Right hindlimb (tissue), 1 donor: Measurements from ENCODE around the gene GALK2.
"Not testable (repeated sequence)": the region's sequence is repeated elsewhere in the genome, so short reads cannot be mapped to it uniquely, and the experiment has no call there.

Experiments used
- DNase-seq: peaks from one replicate; pipeline ENCODE4 v3.0.0-alpha.2; 2018

Gene GALK2

GRCh38 chr15:49287481-49287880 is 117.4 kb downstream of the GALK2 start:
- no peak for DNase-seq

GRCh38 chr15:49288391-49288790 is 118.3 kb downstream of the GALK2 start:
- DNase-seq = no peak

GRCh38 chr15:49290191-49290590 is 120.1 kb downstream of the GALK2 start:
- DNase-seq = peak; percentile 68

GRCh38 chr15:49293941-49294340 is 123.9 kb downstream of the GALK2 start:
- DNase-seq = no peak

GRCh38 chr15:49296258-49296657 is 126.2 kb downstream of the GALK2 start:
- no peak for DNase-seq

- DNase-seq = no peak
These were observed 127.5 kb downstream of the GALK2 start for GRCh38 chr15:49297584-49297983.

- no peak for DNase-seq
These were observed 130.8 kb downstream of the GALK2 start for GRCh38 chr15:49300856-49301255.

GRCh38 chr15:49301562-49301961 is 131.5 kb downstream of the GALK2 start:
- DNase-seq = no peak

- DNase-seq = no peak
These were observed 133.0 kb downstream of the GALK2 start for GRCh38 chr15:49303003-49303402.

GRCh38 chr15:49306551-49306950 is 136.5 kb downstream of the GALK2 start:
- no peak for DNase-seq

- no peak for DNase-seq
These were observed 138.6 kb downstream of the GALK2 start for GRCh38 chr15:49308686-49309085.

- DNase-seq = no peak
These were observed 139.8 kb downstream of the GALK2 start for GRCh38 chr15:49309889-49310288.

GRCh38 chr15:49313650-49314049 is 143.6 kb downstream of the GALK2 start:
- DNase-seq = no peak

- DNase-seq = no peak
These were observed 144.7 kb downstream of the GALK2 start for GRCh38 chr15:49314716-49315115.

GRCh38 chr15:49315391-49315823 is 145.4 kb downstream of the GALK2 start:
- DNase-seq = peak; percentile 48

GRCh38 chr15:49320351-49320750 is 150.3 kb downstream of the GALK2 start:
- DNase-seq = no peak

GRCh38 chr15:49323207-49323606 is 153.2 kb downstream of the GALK2 start:
- DNase-seq = no peak

GRCh38 chr15:49327927-49328326 is 157.9 kb downstream of the GALK2 start:
- no peak for DNase-seq

- DNase-seq = no peak
These were observed 158.9 kb downstream of the GALK2 start for GRCh38 chr15:49328941-49329340.

- no peak for DNase-seq
These were observed 160.1 kb downstream of the GALK2 start for GRCh38 chr15:49330166-49330565.

GRCh38 chr15:49331442-49331841 is 161.4 kb downstream of the GALK2 start:
- no peak for DNase-seq

- DNase-seq = no peak
These were observed 161.9 kb downstream of the GALK2 start for GRCh38 chr15:49331951-49332350.

GRCh38 chr15:49339656-49340055 is 169.6 kb downstream of the GALK2 start:
- no peak for DNase-seq

- DNase-seq = no peak
These were observed 173.5 kb downstream of the GALK2 start for GRCh38 chr15:49343546-49343945.

- DNase-seq = not testable (repeated sequence)
These were observed 184.4 kb downstream of the GALK2 start for GRCh38 chr15:49354439-49354838.

GRCh38 chr15:49361370-49361769 is 191.3 kb downstream of the GALK2 start:
- no peak for DNase-seq
